Measurements from ENCODE around the gene CYP19A1.

GRCh38 chr15:51386960-51387698 lies 48.7 kb upstream of the CYP19A1 start:
- TF ChIP-seq TAF1 (IDR thresholded peaks at IDR 0.05; ENCODE audit: borderline replicate concordance, insufficient read depth, low read length) (no peak), POLR2AphosphoS5 (IDR thresholded peaks at IDR 0.05; ENCODE audit: low read depth, low read length) (no peak), REST (IDR thresholded peaks at IDR 0.05; ENCODE audit: insufficient read depth in 1 of 2, low read depth in 2 of 2, low read length in 2 of 2) (no peak), SIN3A (IDR thresholded peaks at IDR 0.05; ENCODE audit: borderline replicate concordance, insufficient read depth, low read length) (no peak)

Measured in PFSK-1 (cell line).